Breast epithelium (tissue), 4 donors: Measurements from ENCODE around the gene HDAC4. TPM values are rescaled to one million over a fixed set of nuclear protein-coding genes. Genes with fewer than 3 reads are reported as not detected.

ENCODE experiments used
- DNase-seq, 2 donors: peaks; one replicate each; pipeline ENCODE4 v3.0.0-alpha.2; 2019; ENCODE audit warnings: low spot score in 2 of 2
- H3K27ac ChIP-seq, 2 donors: fragments of 200-600 bp; sonication (generic) in 1 of 2; one replicate each; pipeline ENCODE4 v1.5.1; 2016 to 2019; ENCODE audit warnings: mild to moderate bottlenecking in 1 of 2
- H3K27me3 ChIP-seq, 2 donors: fragments of 200-600 bp; sonication (generic) in 1 of 2; one replicate each; pipeline versions ENCODE4 v1.5.1 to v1.6.0; 2017 to 2019; ENCODE audit warnings: control low read depth in 1 of 2, mild to moderate bottlenecking in 1 of 2
- H3K36me3 ChIP-seq: fragments of 200-600 bp; one replicate; pipeline ENCODE4 v1.5.1; 2019
- H3K4me1 ChIP-seq, 2 donors: fragments of 200-600 bp; sonication (generic); one replicate each; pipeline ENCODE4 v1.5.1; 2016 to 2019; ENCODE audit warnings: control low read depth in 1 of 2
- H3K4me3 ChIP-seq, 3 donors: fragments of 200-600 bp; sonication (generic); 1 replicate in 2 of 3; 2 replicates in 1 of 3; pipeline ENCODE4 v1.5.1; 2016 to 2019; ENCODE audit warnings: mild to moderate bottlenecking in 3 of 3, moderate library complexity in 2 of 3
- H3K9me3 ChIP-seq, 2 donors: fragments of 200-600 bp; sonication (generic) in 1 of 2; one replicate each; pipeline ENCODE4 v1.5.1; 2016 to 2019; ENCODE audit warnings: control low read depth in 1 of 2
- CTCF ChIP-seq, 3 donors: fragments of 450-650 bp; IDR thresholded peaks; one replicate each; pipeline ENCODE4 v1.5.1; 2016 to 2017; ENCODE audit warnings: antibody characterized with exemption in 3 of 3, mild to moderate bottlenecking in 3 of 3, moderate library complexity in 3 of 3
- POLR2A ChIP-seq: fragments of 450-650 bp; IDR thresholded peaks from one replicate; pipeline ENCODE4 v1.6.1; 2016; ENCODE audit warnings: antibody characterized with exemption, mild to moderate bottlenecking, moderate library complexity
- POLR2AphosphoS5 ChIP-seq, 3 donors: sonication (generic); formaldehyde crosslinking; IDR thresholded peaks; one replicate each; pipeline ENCODE4 v1.6.1; 2017; ENCODE audit warnings: antibody characterized with exemption in 3 of 3
- intact Hi-C: fragments of 100-400 bp; cut with DNase I; formaldehyde crosslinking; loops from one replicate; pipeline ENCODE4 v1.15.1; 2023; ENCODE audit warnings: low total_unique reads
- total RNA-seq, 3 donors: library from RNA; depleted of rRNA; stranded (reverse); fragments of >200 nt; gene quantifications; one replicate each; pipeline ENCODE4 v1.1.0, GENCODE V29; 2016

Gene HDAC4
- total RNA-seq, 3 donors from 2014 or later = 20.3 to 36.0 (median 32.8) TPM

- no peak overlapping the region for H3K27ac ChIP-seq
- DNase-seq = no peak
- no peaks in the 10 kb centered on the region for H3K9me3 ChIP-seq
- TF ChIP-seq POLR2A (no peak), CTCF (IDR thresholded peaks at IDR 0.05) (no peak), POLR2AphosphoS5 (IDR thresholded peaks at IDR 0.05) (no peak)
- no peaks in the 10 kb centered on the region for H3K4me1 ChIP-seq
- no peaks in the 10 kb centered on the region for H3K36me3 ChIP-seq
- no peak overlapping the region for H3K4me3 ChIP-seq
- intact Hi-C loops = no loop called here
- no peaks in the 10 kb centered on the region for H3K27me3 ChIP-seq
These were observed 17.6 kb downstream of the HDAC4 start for GRCh38 chr2:239383036-239383758.

- Histone ChIP-seq H3K27me3 (no peaks in the 10 kb centered on the region), H3K27ac (no peak overlapping the region), H3K36me3 (no peaks in the 10 kb centered on the region), H3K4me3 (no peak overlapping the region), H3K9me3 (no peaks in the 10 kb centered on the region), H3K4me1 (no peaks in the 10 kb centered on the region)
- no peak for DNase-seq
- TF ChIP-seq POLR2AphosphoS5 (IDR thresholded peaks at IDR 0.05) (no peak), POLR2A (no peak), CTCF (IDR thresholded peaks at IDR 0.05) (no peak)
- intact Hi-C loops = no loop called here
These were observed 18.4 kb downstream of the HDAC4 start for GRCh38 chr2:239382384-239382880.

GRCh38 chr2:239381709-239382134 is 19.1 kb downstream of the HDAC4 start:
- Histone ChIP-seq H3K27ac (no peak overlapping the region), H3K4me1 (no peaks in the 10 kb centered on the region), H3K36me3 (no peaks in the 10 kb centered on the region), H3K27me3 (no peaks in the 10 kb centered on the region), H3K9me3 (no peaks in the 10 kb centered on the region), H3K4me3 (no peak overlapping the region)
- TF ChIP-seq CTCF (IDR thresholded peaks at IDR 0.05) (no peak), POLR2AphosphoS5 (IDR thresholded peaks at IDR 0.05) (no peak), POLR2A (no peak)
- DNase-seq = peak in 1 of 2 donors; percentile 20
- intact Hi-C loops = no loop called here

GRCh38 chr2:239380831-239381708 is 19.8 kb downstream of the HDAC4 start:
- Histone ChIP-seq H3K27ac (no peak overlapping the region), H3K9me3 (no peaks in the 10 kb centered on the region)

More at GRCh38 chr2:239380831-239381708, 19.8 kb downstream of the HDAC4 start:
- no peaks in the 10 kb centered on the region for H3K36me3 ChIP-seq
- no peaks in the 10 kb centered on the region for H3K27me3 ChIP-seq
- H3K4me1 ChIP-seq = no peaks in the 10 kb centered on the region
- TF ChIP-seq POLR2AphosphoS5 (IDR thresholded peaks at IDR 0.05) (no peak), POLR2A (no peak), CTCF (IDR thresholded peaks at IDR 0.05) (no peak)
- DNase-seq = peak in 1 of 2 donors; percentile 49
- H3K4me3 ChIP-seq = no peak overlapping the region
- intact Hi-C loops = no loop called here
